Coronary artery (tissue), 2 donors: ENCODE data around the gene APBB1IP.
"Not testable (repeated sequence)": the region's sequence is repeated elsewhere in the genome, so short reads cannot be mapped to it uniquely, and the experiment has no call there.

Experiments used
- DNase-seq: peaks from one replicate; pipeline ENCODE4 v3.0.0-alpha.2; 2017; ENCODE audit warnings: low spot score
- H3K27ac ChIP-seq, 2 donors: fragments of 200-600 bp; sonication (generic); one replicate each; pipeline ENCODE4 v1.5.1; 2016 to 2019
- H3K4me3 ChIP-seq: fragments of 200-600 bp; sonication (generic); 2 replicates; pipeline ENCODE4 v1.5.1; 2016; ENCODE audit warnings: mild to moderate bottlenecking, moderate library complexity
- TF ChIP-seq, protein P1 (sequence below): fragments of 200-600 bp; sonication (generic); IDR thresholded peaks from one replicate; pipeline ENCODE4 v1.5.1; 2019; ENCODE audit warnings: antibody characterized with exemption

APBB1IP gene

DNA sequence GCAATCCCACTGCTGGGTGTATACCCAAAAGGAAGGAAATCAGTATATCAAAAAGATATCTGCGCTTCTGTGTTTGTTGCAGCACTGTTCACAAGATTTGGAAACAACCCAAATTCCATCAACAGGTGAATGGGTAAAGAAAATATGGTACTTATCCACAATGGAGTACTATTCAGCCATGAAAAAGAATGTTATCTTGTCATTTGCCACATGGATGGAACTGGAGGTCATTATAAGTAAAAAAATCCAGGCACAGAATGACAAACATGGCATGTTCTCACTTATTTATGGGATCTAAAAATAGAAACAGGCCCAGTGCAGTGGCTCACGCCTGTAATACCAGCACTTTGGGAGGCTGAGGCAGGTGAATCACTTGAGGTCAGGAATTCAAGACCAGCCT lies 15.7 kb downstream of the APBB1IP start:
- Histone ChIP-seq H3K27ac (no peak overlapping the region), H3K4me3 (no peak overlapping the region)
- TF ChIP-seq, protein P1, sequence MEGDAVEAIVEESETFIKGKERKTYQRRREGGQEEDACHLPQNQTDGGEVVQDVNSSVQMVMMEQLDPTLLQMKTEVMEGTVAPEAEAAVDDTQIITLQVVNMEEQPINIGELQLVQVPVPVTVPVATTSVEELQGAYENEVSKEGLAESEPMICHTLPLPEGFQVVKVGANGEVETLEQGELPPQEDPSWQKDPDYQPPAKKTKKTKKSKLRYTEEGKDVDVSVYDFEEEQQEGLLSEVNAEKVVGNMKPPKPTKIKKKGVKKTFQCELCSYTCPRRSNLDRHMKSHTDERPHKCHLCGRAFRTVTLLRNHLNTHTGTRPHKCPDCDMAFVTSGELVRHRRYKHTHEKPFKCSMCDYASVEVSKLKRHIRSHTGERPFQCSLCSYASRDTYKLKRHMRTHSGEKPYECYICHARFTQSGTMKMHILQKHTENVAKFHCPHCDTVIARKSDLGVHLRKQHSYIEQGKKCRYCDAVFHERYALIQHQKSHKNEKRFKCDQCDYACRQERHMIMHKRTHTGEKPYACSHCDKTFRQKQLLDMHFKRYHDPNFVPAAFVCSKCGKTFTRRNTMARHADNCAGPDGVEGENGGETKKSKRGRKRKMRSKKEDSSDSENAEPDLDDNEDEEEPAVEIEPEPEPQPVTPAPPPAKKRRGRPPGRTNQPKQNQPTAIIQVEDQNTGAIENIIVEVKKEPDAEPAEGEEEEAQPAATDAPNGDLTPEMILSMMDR, result no peak
- no peak for DNase-seq

DNA sequence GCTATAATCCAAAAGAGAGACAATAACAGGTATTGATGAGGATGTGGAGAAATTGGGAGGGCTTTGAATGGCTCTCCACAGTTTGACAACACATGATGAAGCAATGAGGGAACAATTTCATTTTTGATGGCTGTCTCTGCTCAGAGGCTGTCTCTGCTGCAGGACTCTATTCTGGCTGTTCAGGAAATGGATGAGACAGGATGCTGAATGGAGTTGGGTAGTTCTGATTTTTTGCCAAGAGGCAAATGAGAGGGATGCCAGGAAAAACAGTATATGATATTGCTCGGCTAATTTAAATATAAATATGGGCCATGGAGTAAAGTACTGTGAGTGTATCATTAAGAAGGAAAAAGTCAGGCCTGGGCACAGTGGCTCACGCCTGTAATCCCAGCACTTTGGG lies 16.8 kb downstream of the APBB1IP start:
- TF ChIP-seq, protein P1, result no peak
- no peak overlapping the region for H3K27ac ChIP-seq
- H3K4me3 ChIP-seq, result no peak overlapping the region
- no peak for DNase-seq

DNA sequence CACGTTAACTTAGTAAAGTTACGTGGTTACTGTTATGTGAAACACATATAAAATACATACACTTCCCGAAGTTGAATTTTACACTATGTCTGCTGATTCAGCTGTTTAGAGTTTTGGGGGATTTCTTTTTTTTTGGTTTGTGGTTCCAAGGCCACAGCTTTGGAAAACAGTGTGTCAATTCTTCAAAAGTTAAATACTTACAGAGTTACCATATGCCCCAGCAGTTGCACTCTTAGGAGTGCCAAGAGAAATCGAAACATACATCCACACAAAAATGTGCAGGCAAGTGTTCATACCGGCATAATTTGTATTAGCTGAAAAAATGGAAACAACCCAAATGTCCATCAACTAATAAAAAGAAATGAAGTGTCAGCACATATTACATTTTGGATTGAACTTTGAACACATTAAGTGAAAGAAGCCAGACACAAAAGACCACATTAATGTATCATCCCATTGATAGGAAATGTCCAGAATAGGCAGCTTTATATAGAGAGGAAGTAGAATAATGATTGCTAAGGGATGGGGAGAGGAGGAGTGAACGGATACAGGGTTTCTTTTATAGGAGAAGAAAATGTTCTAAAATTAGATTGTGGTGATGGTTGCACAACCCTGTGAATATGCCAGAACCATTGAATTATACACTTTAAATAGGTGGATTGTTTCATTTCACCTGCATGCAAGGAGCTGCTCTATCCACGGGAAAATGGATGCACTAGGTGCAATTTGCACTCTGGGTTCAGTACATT lies 17.6 kb downstream of the APBB1IP start:
- Histone ChIP-seq H3K27ac (no peak overlapping the region), H3K4me3 (no peak overlapping the region)
- TF ChIP-seq, protein P1, result no peak
- DNase-seq, result no peak

DNA sequence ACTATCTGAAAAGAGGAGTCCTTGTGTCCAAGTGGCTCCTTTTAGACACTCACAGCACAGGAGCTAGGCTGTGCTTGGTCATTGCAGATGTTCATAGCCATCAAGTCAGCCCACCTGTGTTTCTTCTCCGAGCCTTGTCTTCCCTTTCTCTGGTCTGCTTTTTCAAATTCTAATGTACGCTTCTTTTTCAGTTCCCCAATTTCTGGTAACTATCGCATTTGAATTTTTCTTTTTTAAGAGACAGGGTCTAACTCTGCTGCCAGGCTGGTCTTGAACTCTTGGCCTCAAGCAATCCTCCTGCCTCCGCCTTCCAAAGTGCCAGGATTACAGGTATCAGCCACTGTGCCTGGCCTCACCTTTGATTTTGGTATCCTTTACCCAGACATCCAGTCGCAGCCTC lies 18.9 kb downstream of the APBB1IP start:
- DNase-seq, result no peak
- TF ChIP-seq, protein P1, result no peak
- H3K27ac ChIP-seq, result no peak overlapping the region
- H3K4me3 ChIP-seq, result no peak overlapping the region

DNA sequence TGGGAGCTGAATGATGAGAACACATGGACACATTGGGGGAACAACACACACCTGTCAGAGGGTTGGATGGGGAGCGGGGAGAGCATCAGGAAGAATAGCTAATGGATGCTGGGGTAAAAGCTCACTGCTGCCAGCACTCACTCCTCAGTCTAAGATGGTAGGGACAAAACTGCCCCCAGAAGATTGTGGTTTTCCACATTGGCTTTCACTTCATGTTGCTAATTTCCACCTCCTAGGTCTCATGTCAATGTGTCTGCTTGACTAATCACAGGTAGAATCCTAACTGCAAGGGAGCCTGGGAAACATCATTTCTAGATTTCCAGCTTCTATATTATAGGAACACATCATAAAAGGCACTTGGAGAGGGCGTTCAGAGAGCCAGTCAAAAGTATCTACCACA lies 22.6 kb downstream of the APBB1IP start:
- no peak overlapping the region for H3K27ac ChIP-seq
- no peak for DNase-seq
- TF ChIP-seq, protein P1, result no peak
- H3K4me3 ChIP-seq, result no peak overlapping the region

DNA sequence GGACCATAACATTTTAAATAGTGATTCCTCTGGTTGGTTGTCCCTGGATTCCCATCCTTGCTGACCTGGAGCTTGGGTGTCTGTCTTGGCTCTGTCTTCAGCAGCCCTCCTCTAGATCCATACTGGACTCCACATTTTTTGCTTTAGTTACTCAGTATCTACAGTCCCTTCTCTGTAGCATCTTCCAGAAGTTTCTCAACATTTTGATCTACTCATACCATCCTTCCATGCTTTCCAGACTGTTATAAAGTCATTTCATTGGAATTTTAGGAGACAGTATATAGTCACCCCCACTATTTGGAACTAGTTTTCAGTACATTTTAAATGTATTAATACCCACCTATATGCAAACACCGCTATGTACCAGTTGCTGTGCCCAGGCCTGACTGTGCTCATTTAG lies 25.8 kb downstream of the APBB1IP start:
- H3K27ac ChIP-seq, result no peak overlapping the region
- no peak for DNase-seq
- TF ChIP-seq, protein P1, result no peak
- no peak overlapping the region for H3K4me3 ChIP-seq

DNA sequence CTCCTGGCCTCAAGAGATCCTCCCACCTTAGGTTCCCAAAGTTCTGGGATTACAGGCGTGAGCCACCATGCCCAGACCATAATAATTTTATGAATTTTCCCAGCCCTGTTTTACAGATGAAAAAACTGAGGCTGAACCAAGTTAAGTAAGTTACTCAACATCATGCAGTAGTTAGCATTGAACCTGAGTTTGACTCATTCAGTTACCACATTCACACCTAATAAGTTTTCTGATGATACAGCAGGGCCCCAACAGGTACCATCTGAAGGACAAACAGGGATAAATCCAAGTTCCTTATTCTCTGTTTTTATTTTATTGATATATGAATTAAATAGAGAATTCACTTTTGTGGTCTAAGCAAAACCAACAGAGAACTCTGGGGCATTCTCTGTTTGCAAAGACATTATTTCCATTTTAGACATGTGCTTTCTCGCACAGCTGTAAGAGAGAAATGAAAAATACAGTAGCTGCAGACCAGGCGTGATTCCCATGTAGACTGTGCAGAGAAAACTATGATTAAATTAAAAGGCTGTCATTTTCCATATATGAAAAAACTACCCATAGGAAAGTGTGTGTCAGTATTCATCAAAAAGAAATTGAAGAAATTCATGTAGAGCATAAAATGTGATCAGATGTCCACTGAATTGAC lies 26.6 kb downstream of the APBB1IP start:
- Histone ChIP-seq H3K27ac (no peak overlapping the region), H3K4me3 (no peak overlapping the region)
- no peak for DNase-seq
- TF ChIP-seq, protein P1, result no peak

DNA sequence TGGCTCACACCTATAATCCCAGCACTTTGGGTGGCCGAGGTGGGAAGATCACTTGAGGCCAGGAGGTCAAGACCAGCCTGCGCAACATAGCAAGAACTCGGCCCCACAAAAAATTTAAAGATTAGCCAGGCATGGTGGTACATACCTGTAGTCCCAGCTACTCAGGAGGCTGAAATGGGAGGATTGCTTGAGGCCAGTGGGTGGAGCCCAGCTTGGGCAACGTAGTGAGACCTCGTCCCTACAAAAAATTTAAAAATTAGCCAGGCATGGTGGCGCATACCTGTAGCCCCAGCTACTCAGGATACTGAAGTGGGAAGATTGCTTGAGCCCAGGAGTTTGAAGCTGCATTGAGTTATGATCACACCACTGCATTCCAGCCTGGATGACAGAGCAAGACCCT lies 28.4 kb downstream of the APBB1IP start:
- H3K27ac ChIP-seq, DNase-seq, H3K4me3 ChIP-seq: not testable (repeated sequence)
